H1 (cell line): ENCODE results near the gene EXOC1L. TPM values are rescaled to one million over a fixed set of nuclear protein-coding genes. Genes with fewer than 3 reads are reported as not detected.

Experiments
- BACH1 ChIP-seq: IDR thresholded peaks from 2 replicates; pipeline ENCODE4 v1.6.1; 2012; ENCODE audit warnings: low read length, improper control_type of control experiment
- CREB1 ChIP-seq: IDR thresholded peaks from 2 replicates; pipeline ENCODE4 v1.6.1; 2012; ENCODE audit warnings: inconsistent platforms
- GABPA ChIP-seq: IDR thresholded peaks from 2 replicates; pipeline ENCODE4 v1.6.1; 2011; ENCODE audit warnings: mild to moderate bottlenecking, low read length, moderate library complexity, borderline replicate concordance; ENCODE audit not compliant: insufficient read depth
- MAFK ChIP-seq: IDR thresholded peaks from 2 replicates; pipeline ENCODE4 v1.6.1; 2012; ENCODE audit warnings: low read depth, mild to moderate bottlenecking, improper control_type of control experiment, low read length
- RNF2 ChIP-seq: fragments of 200-900, 300-1000 bp; sonication (generic); IDR thresholded peaks from 2 replicates; pipeline ENCODE4 v1.7.1; 2016; ENCODE audit warnings: borderline replicate concordance, low read depth, mild to moderate bottlenecking, antibody characterized with exemption, low read length; ENCODE audit not compliant: poor library complexity, severe bottlenecking; ENCODE audit errors: missing control alignments
- RXRA ChIP-seq: IDR thresholded peaks from 2 replicates; pipeline ENCODE4 v1.6.1; 2011; ENCODE audit warnings: low read depth, mild to moderate bottlenecking, low read length, moderate library complexity; ENCODE audit not compliant: insufficient read depth
- TAF7 ChIP-seq: optimal IDR thresholded peaks from 2 replicates; pipeline ENCODE3; 2011; ENCODE audit warnings: low read depth, mild to moderate bottlenecking, inconsistent platforms, low read length, moderate library complexity, borderline replicate concordance
- polyA plus RNA-seq, 7 experiments: library from polyadenylated mRNA; depleted of rRNA in 3 of 7; stranded (reverse) in 5 of 7; unstranded in 2 of 7; fragments of >200 nt in 5 of 7; fragments of 200-250 nt in 2 of 7; gene quantifications; 1 replicate in 5 of 7; 2 replicates in 1 of 7; 4 replicates in 1 of 7; pipeline versions ENCODE4 v1.2.1 to v1.2.3, GENCODE V29; 2011 to 2013; ENCODE audit warnings: missing spikeins in 2 of 7, mixed read lengths in 2 of 7
- total RNA-seq: library from RNA; stranded (reverse); fragmentation: NEBNext Ultra II Directional; extraction: Animal tissue kit (Norgen Biotek cat#: 25700); gene quantifications from 2 replicates; pipeline ENCODE4 v1.2.1, GENCODE V29; 2021

The EXOC1L gene
- total and polyA plus RNA-seq, 2 of the 8 experiments (the other 6 are each of a cell fraction or from before 2014, with no cell fraction given) = 0.08 TPM; not detected in 1

DNA sequence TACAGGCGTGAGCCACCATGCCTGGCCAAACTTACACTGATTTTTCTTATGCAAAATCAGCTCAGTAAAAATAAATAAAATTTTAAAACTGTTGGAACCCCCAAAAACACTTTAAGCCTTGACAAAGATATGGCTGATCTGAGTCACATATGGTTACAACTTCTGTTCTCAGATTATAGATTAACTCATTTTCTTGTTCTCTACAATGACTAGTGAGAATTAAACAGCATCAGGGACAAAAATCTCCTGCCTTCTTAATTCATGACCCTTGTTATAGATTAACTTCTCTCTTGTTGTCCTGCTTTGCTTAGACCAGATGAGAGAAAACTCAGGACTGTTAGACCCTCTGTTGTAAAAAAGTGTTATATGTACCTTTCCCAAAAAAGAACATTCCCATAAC, 24.2 kb upstream of the EXOC1L start (continued):
- TF ChIP-seq TAF7 (no peak), BACH1 (no peak), GABPA (no peak), RNF2 (no peak), CREB1 (no peak), MAFK (no peak), RXRA (no peak)
- TF ChIP-seq, all 59 proteins: peak for 0
